Subcutaneous abdominal adipose tissue (tissue), 5 donors: Measurements from ENCODE around the gene SRMS.

Experiments used
- H3K27ac ChIP-seq: one replicate; pipeline ENCODE4 v1.7.0; 2013; ENCODE audit warnings: low read depth, mild to moderate bottlenecking, inconsistent platforms, low read length, moderate library complexity
- H3K27me3 ChIP-seq, 5 donors: one replicate each; pipeline ENCODE4 v1.7.0; 2013; ENCODE audit warnings: low read length in 5 of 5, inconsistent platforms in 1 of 5; ENCODE audit not compliant: control insufficient read depth in 5 of 5, insufficient read depth in 4 of 5
- H3K36me3 ChIP-seq, 5 donors: one replicate each; pipeline ENCODE4 v1.7.0; 2013; ENCODE audit warnings: low read length in 5 of 5; ENCODE audit not compliant: control insufficient read depth in 5 of 5, insufficient read depth in 5 of 5
- H3K4me1 ChIP-seq, 5 donors: one replicate each; pipeline ENCODE4 v1.7.0; 2013; ENCODE audit warnings: low read length in 5 of 5, mild to moderate bottlenecking in 3 of 5, moderate library complexity in 1 of 5; ENCODE audit not compliant: control insufficient read depth in 5 of 5, insufficient read depth in 5 of 5
- H3K4me3 ChIP-seq, 5 donors: one replicate each; pipeline ENCODE4 v1.7.0; 2013; ENCODE audit warnings: low read length in 5 of 5, low read depth in 1 of 5
- H3K9ac ChIP-seq, 5 donors: one replicate each; pipeline ENCODE4 v1.7.0; 2013; ENCODE audit warnings: low read length in 5 of 5, mild to moderate bottlenecking in 4 of 5, moderate library complexity in 3 of 5
- H3K9me3 ChIP-seq, 5 donors: one replicate each; pipeline ENCODE4 v1.7.0; 2013; ENCODE audit warnings: low read length in 5 of 5; ENCODE audit not compliant: control insufficient read depth in 5 of 5
- donor health status: healthy.
- donor health status: healthy.
- donor health status: healthy.
- donor health status: healthy.
- donor health status: healthy.

The SRMS gene

GRCh38 chr20:63522091-63522868, 25.3 kb downstream of the SRMS start:
- Histone ChIP-seq H3K4me1 (peaks cover 0 to 28% (median 24%) of the 10 kb centered on the region in 5 donors), H3K4me3 (peak overlapping the region in 2 of 5 donors; percentile 29), H3K27me3 (no peaks in the 10 kb centered on the region), H3K36me3 (peaks cover 0 to 13% (median 8%) of the 10 kb centered on the region in 5 donors), H3K27ac (no peak overlapping the region), H3K9ac (no peak overlapping the region), H3K9me3 (peaks cover 0 to 5% (median 0%) of the 10 kb centered on the region in 5 donors)

DNA sequence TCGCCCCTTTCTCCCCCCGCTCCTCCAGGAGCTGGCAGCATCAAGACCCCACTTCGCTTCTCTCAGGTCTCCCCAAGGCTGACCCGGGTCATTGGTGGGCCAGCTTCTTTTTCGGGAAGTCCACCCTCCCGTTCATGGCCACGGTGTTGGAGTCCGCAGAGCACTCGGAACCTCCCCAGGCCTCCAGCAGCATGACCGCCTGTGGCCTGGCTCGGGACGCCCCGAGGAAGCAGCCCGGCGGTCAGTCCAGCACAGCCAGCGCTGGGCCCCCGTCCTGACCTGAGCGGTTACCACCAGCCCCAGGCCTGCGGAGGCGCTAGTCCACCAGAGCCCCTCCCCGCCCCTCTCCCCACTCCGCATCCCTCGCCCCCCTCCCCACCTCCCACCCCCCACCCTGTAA, 25.9 kb downstream of the SRMS start:
- Histone ChIP-seq H3K27me3 (no peaks in the 10 kb centered on the region), H3K9ac (peak overlapping the region in 4 of 5 donors; percentile 45 to 76 (median 62)), H3K9me3 (peaks cover 0 to 5% (median 0%) of the 10 kb centered on the region in 5 donors), H3K27ac (no peak overlapping the region), H3K4me3 (peak overlapping the region; percentile 61 to 89 (median 68)), H3K36me3 (peaks cover 0 to 13% (median 8%) of the 10 kb centered on the region in 5 donors), H3K4me1 (peaks cover 0 to 28% (median 24%) of the 10 kb centered on the region in 5 donors)

DNA sequence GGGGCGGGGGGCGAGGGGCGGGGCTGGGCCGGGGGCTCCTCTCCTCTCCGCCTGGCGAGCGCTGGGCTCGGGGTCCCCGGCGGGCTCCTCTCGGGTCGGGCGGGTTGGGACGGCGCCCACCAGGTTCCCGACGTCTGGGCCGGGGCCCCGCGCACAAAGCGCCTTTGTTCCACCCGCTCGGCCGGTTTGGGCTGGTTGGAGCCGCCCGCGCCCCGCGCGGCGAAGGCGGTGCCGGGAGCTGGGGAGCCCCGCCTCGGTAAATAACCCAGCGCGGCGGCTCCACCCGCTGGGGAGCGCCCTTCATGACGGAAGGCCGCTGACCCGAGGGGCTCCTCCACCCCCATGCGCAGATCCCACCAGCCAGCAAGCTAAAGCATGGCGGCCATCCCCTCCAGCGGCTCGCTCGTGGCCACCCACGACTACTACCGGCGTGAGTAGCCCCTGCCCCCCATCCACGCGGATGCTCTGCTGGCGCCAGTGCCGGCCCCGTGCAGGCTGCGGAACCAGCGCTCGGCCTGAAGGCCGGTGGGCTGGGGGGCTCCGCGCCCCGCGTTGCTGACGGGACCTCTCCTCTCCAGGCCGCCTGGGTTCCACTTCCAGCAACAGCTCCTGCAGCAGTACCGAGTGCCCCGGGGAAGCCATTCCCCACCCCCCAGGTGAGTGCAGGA, 26.5 kb downstream of the SRMS start:
- H3K9me3 ChIP-seq = peaks cover 0 to 5% (median 0%) of the 10 kb centered on the region in 5 donors
- no peak overlapping the region for H3K27ac ChIP-seq
- H3K27me3 ChIP-seq = no peaks in the 10 kb centered on the region
- peaks cover 0 to 13% (median 8%) of the 10 kb centered on the region in 5 donors for H3K36me3 ChIP-seq
- H3K4me1 ChIP-seq = peaks cover 0 to 28% (median 24%) of the 10 kb centered on the region in 5 donors
- peak overlapping the region; percentile 61 to 89 (median 68) for H3K4me3 ChIP-seq
- H3K9ac ChIP-seq = peak overlapping the region in 4 of 5 donors; percentile 45 to 76 (median 62)

GRCh38 chr20:63520504-63520933, 27.0 kb downstream of the SRMS start, which contains the start of gene PPDPF:
Gene PPDPF, plus strand, starts transcription at chr20:63520765. Its CDS starts 544 bp downstream, at chr20:63521309.
- peaks cover 0 to 13% (median 8%) of the 10 kb centered on the region in 5 donors for H3K36me3 ChIP-seq
- H3K9me3 ChIP-seq = peaks cover 0 to 5% (median 0%) of the 10 kb centered on the region in 5 donors
- H3K4me1 ChIP-seq = peaks cover 0 to 28% (median 24%) of the 10 kb centered on the region in 5 donors
- H3K27ac ChIP-seq = no peak within 1 kb of the TSS
- peak within 1 kb of the TSS; percentile 61 to 89 (median 68) for H3K4me3 ChIP-seq
- H3K27me3 ChIP-seq = no peaks in the 10 kb centered on the region
- H3K9ac ChIP-seq = peak within 1 kb of the TSS in 4 of 5 donors; percentile 45 to 76 (median 62)

GRCh38 chr20:63519668-63520503, 27.7 kb downstream of the SRMS start:
- Histone ChIP-seq H3K4me1 (peaks cover 0 to 28% (median 24%) of the 10 kb centered on the region in 5 donors), H3K36me3 (peaks cover 0 to 13% (median 8%) of the 10 kb centered on the region in 5 donors), H3K27ac (no peak overlapping the region), H3K27me3 (no peaks in the 10 kb centered on the region), H3K9me3 (peaks cover 0 to 5% (median 0%) of the 10 kb centered on the region in 5 donors), H3K9ac (peak overlapping the region in 3 of 5 donors; percentile 21 to 48 (median 41)), H3K4me3 (peak overlapping the region in 4 of 5 donors; percentile 57 to 89 (median 72))

DNA sequence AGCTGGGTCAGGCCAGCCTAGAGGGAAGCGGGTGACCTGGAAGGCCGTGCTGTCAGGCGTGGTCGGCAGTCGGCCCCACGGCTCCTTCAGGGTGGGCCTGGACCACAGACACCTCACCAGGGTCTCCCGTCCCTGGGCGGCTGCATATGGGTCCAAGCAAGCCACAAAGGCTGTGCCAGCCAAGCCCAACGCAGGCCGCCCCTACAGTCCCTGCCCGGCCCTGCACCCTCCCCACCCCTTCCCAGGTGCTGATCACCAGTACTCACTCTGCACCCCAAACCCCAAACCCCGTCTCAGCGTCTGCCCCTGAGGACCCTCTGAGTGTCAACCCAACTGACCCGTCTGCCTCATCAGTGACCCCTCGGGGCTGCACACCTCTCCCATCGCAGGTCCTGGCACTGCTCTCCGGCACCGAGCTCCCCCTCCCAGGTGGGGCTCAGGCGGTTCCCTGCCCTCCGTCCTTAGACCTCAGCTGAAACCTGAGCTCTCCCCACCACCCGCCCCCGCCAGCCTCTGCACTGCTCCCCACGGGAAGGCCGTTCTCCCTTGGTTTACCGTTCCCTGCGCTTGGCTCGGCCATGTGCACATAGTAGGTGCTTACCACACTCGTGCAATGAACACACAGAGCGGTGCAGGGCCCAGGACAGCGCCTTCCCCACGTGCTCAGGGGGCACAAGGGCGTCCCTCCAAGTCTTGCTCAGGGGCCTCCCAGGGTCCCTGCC, 28.4 kb downstream of the SRMS start:
- no peak overlapping the region for H3K27ac ChIP-seq
- peaks cover 0 to 28% (median 24%) of the 10 kb centered on the region in 5 donors for H3K4me1 ChIP-seq
- peak overlapping the region in 4 of 5 donors; percentile 57 to 89 (median 72) for H3K4me3 ChIP-seq
- H3K36me3 ChIP-seq = peaks cover 0 to 13% (median 8%) of the 10 kb centered on the region in 5 donors
- H3K9ac ChIP-seq = peak overlapping the region in 2 of 5 donors; percentile 41 to 48
- no peaks in the 10 kb centered on the region for H3K27me3 ChIP-seq
- peaks cover 0 to 5% (median 0%) of the 10 kb centered on the region in 5 donors for H3K9me3 ChIP-seq

DNA sequence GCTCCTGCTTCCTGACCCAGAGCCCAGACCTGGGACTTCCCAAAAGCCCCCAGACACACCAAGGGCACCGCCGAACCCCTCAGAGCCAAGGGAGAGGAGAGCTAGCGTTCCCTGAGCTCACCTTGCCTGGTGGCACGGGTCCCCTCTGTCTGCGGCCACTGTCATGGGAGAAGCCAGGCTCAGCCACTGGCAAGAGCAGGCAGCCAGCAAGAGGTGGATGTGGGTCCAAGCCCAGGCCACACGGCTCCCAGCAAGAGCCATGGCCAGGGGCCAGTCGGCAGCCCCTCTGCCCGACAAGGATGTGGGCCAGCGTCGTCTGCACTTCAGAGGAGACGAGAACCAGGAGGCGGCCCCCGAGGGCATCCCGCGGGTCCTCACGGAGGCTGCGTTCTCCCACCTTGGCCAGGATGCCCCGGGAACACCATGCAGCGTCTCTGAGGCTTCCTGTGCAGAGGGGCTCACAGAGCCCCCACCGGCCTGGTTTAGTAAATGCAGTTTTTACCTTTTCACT, 29.1 kb downstream of the SRMS start:
- peaks cover 0 to 13% (median 8%) of the 10 kb centered on the region in 5 donors for H3K36me3 ChIP-seq
- no peak overlapping the region for H3K4me3 ChIP-seq
- H3K27me3 ChIP-seq = no peaks in the 10 kb centered on the region
- no peak overlapping the region for H3K9ac ChIP-seq
- H3K9me3 ChIP-seq = peaks cover 0 to 3% (median 0%) of the 10 kb centered on the region in 5 donors
- no peak overlapping the region for H3K27ac ChIP-seq
- peaks cover 0 to 28% (median 24%) of the 10 kb centered on the region in 5 donors for H3K4me1 ChIP-seq

DNA sequence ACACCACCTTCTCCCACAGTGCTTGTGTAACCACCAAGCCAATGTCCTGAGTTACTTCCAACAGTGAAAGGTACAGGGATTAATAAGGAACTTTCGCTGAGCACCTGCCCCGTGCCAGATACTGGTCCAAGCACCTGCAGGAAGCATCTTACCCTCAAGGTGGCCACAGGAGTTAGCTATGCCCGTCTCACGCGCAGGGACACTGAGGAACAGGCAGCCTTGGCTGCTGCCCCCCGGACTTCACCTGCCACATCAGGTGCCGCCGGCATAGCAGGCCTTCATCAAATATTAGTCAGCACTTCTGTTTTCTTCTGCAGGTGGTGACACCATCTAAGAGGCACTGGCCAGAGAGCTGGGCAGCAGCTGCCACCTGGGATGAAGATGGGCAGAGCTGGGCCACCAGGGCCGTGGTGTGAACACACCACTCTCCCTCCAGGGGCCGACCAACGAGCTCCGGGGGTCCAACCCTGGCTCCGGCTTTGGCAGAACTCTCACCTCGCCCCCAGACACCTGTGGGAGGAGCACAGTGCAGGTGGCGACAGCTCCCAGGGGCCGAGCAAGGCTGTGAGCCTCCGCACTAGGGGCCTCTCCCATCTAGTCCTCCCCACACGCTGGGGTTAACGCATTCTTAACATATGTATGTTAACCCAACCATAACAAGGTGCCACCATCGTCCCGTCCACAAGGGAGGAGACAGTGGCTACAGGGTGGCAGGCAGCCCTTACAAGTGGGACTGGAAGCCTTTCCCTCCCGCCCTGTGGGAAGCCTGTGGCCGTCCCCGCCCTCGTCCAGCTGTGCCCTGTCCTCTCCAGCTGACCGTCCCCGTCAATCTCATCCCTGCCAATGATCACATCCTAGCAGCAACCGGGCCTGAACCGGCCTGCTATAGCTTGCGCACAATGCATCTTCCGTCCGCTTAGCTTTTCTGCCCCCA, 29.9 kb downstream of the SRMS start:
- Histone ChIP-seq H3K9me3 (no peaks in the 10 kb centered on the region), H3K27ac (no peak overlapping the region), H3K27me3 (peaks cover 0 to 2% (median 0%) of the 10 kb centered on the region in 5 donors), H3K9ac (no peak overlapping the region), H3K4me1 (peaks cover 0 to 27% (median 24%) of the 10 kb centered on the region in 5 donors), H3K4me3 (no peak overlapping the region), H3K36me3 (peaks cover 0 to 8% (median 7%) of the 10 kb centered on the region in 5 donors)
